CD4-positive, alpha-beta T cell treated with Interferon alpha-2 for 1 hour (primary cell): ENCODE measurements around the gene R3HDM2.
A peak's percentile ranks its signal among the peaks of the same experiment; 100 is the strongest.
"Not testable (repeated sequence)": the region's sequence is repeated elsewhere in the genome, so short reads cannot be mapped to it uniquely, and the experiment has no call there.

ENCODE experiments used
- DNase-seq, 2 donors: peaks; one replicate each; pipeline ENCODE4 v3.0.0-alpha.2; 2020 to 2022

Gene R3HDM2

DNA sequence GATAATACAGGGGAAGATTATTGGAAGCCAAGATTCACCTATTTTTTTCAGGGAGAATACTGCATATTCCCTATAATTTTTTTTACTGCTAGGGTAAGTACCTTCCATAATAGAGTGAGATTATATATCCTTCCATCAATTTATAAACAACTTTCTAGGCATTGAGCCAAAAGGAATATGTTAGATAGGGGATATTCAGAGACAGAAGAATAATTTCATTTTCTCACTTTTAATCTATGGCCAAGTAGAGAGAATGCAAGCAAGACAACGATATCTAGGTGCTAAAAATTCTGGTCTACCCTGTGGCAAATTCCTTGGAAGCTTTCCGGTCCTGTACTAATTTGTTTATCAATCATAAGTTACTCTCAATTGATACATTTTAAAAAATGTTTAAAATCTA lies 110.2 kb downstream of the R3HDM2 start:
- no peak for DNase-seq

DNA sequence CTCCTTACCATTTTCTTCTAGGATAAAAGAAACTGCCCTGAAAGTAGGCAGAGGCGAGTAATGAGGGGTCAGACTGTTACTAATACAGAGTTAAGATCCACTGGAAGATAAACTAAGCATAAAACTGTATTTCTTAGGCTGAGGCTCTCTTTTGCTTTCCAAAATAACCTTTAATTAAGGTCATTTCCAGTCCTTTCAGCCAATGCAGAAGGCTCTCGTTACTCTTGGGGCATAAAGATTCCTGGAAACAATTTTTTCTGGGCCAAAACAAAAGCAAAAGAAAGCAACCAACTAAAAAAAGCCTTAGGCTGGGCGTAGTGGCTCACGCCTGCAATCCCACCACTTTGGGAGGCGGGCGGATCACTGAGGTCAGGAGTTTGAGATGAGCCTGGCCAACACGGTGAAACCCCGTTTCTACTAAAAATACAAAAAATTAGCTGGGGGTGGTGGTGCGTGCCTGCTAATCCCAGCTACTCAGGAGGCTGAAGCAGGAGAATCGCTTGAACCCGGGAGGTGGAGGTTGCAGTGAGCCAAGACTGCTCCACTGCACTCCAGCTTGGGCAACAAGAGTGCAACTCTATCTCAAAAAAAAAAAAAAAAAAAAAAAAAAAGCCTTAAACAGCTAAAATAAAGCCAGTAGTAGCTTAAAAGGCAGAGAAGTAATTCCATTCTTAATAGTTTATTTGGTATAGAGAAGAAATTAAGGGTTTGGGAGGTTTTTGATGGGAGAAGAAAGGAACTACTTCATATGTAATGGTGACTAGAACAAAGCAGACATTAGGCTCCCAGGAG lies 111.0 kb downstream of the R3HDM2 start:
- DNase-seq: no peak

GRCh38 chr12:57315681-57316080 lies 115.2 kb downstream of the R3HDM2 start:
- no peak for DNase-seq

DNA sequence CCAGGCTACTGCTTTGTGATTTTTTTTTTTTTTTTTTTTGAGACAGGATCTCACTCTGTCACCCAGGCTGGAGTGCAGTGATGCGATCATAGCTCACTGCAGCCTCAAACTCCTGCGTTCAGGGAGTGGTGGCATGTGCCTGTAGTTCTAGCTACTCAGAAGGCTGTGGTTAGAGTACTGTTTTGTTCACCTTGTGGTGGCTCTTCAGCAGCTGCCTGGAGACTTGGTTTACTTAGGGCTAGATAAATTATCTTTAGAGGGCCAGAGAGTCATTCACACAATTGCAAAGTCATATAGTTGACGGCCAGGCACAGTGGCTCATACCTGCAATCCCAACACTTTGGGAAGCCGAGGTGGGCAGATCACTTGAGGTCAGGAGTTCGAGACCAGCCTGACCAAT lies 118.6 kb downstream of the R3HDM2 start:
- not testable (repeated sequence) for DNase-seq

- no peak for DNase-seq
Measured at GRCh38 chr12:57309420-57309819, 121.4 kb downstream of the R3HDM2 start.

DNA sequence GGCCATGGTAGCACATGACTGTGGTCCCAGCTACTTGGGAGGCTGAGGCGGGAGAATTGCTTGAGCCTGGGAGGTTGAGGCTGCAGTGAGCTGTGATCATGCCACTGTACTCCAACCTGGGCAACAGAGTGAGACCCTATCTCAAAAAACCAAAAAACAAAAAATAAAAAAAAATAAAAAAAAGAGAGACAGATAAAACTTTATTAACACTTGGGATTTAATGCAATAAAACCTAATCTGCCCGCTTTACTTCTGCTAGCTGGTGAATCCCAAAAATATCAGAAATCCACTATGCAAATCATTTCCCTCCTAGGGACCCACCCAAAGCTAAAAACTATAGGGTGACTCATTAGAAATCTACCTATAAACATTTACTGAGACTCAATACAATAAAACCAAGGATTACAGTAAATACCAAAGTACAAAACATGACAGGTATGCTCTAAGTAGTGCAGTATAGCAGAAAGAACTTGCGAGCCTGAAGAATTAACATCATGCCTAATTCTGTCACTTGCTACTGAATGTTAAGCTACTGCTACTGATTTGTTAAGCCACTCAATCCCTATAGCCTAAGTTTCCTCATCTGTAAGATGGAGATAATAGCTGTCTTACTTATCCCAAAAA lies 129.8 kb downstream of the R3HDM2 start:
- no peak for DNase-seq

- no peak for DNase-seq
Measured at GRCh38 chr12:57299514-57300016, 131.3 kb downstream of the R3HDM2 start.

GRCh38 chr12:57296291-57296690 lies 134.6 kb downstream of the R3HDM2 start:
- DNase-seq: no peak

DNA sequence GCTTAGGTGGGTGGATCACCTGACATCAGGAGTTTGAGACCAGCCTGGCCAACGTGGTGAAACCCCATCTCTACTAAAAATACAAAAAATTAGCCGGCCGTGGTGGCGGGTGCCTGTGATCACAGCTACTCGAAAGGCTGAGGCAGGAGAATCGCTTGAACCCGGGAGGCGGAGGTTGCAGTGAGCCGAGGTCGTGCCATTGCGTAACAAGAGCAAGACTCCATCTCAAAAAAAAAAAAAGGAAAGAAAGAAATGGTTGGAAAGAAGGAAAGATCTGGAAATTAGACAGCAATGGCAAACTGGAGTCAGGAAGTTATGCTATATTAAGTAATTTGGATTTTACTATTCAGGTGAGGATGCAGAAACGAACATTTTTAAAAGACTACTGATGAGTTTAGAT lies 148.8 kb downstream of the R3HDM2 start:
- DNase-seq: not testable (repeated sequence)

- peak; percentile 44 to 63 for DNase-seq
Measured at GRCh38 chr12:57280211-57281062, 150.4 kb downstream of the R3HDM2 start.

GRCh38 chr12:57278465-57279381 lies 152.1 kb downstream of the R3HDM2 start:
- DNase-seq: no peak

DNA sequence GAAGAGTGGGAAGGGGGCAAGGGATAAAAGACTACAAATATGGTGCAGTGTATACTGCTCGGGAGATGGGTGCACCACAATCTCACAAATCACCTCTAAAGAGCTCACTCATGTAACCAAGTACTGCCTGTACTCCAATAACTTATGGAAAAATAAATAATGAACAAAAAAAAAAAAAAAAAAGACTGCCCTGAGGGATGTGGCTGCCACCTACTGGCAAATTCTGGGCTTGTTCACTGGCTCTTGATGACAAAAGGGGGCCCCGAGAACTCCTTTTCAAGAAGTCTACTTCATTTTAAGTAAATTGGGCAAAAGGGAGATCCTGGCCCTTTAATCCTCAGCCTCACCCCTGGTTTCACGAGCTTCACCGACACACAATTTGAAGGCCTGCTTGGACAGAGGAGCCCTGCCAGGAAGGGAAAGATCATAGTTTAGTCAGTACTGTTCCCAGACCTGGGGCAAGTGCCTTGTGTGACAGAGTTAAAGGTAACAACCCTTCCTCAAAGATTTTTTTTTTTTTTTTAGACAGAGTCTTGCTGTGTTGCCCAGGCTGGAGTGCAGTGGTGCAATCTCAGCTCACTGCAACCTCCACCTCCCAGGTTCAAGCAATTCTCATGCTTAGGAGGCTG lies 153.8 kb downstream of the R3HDM2 start:
- DNase-seq: peak in 1 of 2 donors; percentile 7

GRCh38 chr12:57276233-57276632 lies 154.6 kb downstream of the R3HDM2 start:
- DNase-seq: not testable (repeated sequence)

- no peak for DNase-seq
Measured at GRCh38 chr12:57273516-57273915, 157.3 kb downstream of the R3HDM2 start.

- no peak for DNase-seq
Measured at GRCh38 chr12:57272337-57273151, 158.3 kb downstream of the R3HDM2 start.

DNA sequence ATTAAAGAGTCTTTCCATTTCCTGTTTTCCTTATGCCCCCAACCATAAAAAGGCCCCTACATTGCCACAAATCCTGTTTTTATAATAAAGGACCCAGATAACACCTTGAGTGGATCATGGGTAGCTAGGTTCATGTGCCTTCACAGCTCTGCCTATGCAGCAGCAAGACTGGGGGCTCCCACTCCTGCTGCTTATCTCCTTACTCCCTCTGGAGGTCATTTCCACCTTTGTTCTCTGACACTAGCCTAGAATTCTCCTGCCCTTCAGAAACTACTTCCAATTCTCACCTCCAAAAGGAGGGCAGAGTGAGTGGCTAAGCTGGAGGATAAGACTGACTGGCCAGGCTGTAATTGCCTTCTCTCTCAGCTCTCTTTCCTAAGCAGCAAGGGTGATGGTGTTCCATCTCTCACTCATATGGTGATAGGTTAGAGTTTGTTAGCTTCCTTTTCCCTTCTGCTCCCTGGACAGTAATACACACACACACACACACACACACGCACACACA lies 159.8 kb downstream of the R3HDM2 start:
- no peak for DNase-seq

GRCh38 chr12:57268264-57268663 lies 162.6 kb downstream of the R3HDM2 start:
- no peak for DNase-seq

GRCh38 chr12:57266681-57267080 lies 164.2 kb downstream of the R3HDM2 start:
- DNase-seq: no peak

DNA sequence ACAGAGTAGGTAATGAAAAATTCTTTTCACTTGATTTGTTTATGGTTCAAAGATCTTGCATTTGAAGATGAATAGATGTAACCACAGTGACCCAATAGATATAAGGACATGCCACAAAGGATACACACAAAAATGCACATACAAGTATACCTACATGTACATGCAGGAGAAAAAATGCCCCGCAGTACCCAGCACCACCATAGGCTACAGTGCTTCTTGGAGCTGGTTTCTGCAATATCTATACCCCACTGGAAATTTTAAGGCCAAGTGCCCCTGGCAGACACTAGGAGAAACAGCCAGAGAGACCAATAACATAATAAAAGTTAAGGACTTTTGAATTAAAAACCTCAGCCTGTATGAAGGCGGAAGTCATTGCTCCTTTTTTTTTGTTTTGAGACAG lies 167.7 kb downstream of the R3HDM2 start:
- no peak for DNase-seq

- no peak for DNase-seq
Measured at GRCh38 chr12:57262126-57262822, 168.6 kb downstream of the R3HDM2 start.
